Ramos (cell line): ENCODE data around the gene NDUFA11.

ENCODE experiments used
- in situ Hi-C: fragments of 300-500 bp; cut with MboI; formaldehyde crosslinking; loops from one replicate; pipeline ENCODE4 v1.14.3; 2022; ENCODE audit warnings: low sequenced_read_pairs; ENCODE audit not compliant: unreplicated experiment

NDUFA11 gene

DNA sequence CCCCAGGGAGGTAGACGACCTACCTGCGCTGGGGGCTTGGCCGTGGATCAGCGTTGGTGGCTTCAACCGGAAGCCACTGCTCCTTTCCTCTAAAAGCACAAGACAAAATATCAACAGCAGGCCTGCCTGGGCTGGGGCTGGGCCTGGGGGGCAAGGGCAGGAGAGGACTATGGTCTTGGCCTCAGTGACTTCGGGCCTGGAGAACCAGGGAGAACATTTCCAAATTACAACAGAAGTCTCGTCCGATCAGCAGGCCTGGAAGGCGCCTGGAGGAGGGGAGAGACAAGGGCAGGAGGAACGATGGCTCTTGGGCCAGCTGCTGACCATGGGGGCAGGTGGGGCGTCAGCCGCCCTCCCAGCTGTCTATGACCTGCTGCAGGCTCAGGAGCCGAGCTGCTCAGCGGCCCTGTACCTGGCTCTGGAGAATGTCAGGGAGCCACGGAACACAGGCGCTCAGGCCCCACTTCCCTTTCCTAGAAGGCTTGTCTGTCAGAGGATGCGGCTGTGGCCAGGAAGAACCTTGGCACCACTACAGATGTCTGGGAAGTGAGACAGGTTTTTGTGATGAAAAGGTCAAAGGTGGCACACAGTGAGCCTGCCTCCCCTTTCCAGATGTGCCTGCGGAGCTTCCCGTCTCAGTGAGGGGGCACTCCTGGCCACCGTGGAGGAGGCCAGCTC is 29.9 kb upstream of the NDUFA11 start:
- in situ Hi-C loops = no loop called here

- in situ Hi-C loops = no loop called here
Measured at GRCh38 chr19:5932609-5933262, 29.1 kb upstream of the NDUFA11 start.

- in situ Hi-C loops = no loop called here
Measured at GRCh38 chr19:5932146-5932545, 28.6 kb upstream of the NDUFA11 start.

GRCh38 chr19:5931251-5931650 is 27.7 kb upstream of the NDUFA11 start:
- in situ Hi-C loops = no loop called here

- in situ Hi-C loops = no loop called here
Measured at GRCh38 chr19:5929625-5930024, 26.0 kb upstream of the NDUFA11 start.

- in situ Hi-C loops = no loop called here
Measured at GRCh38 chr19:5929179-5929578, 25.6 kb upstream of the NDUFA11 start.

DNA sequence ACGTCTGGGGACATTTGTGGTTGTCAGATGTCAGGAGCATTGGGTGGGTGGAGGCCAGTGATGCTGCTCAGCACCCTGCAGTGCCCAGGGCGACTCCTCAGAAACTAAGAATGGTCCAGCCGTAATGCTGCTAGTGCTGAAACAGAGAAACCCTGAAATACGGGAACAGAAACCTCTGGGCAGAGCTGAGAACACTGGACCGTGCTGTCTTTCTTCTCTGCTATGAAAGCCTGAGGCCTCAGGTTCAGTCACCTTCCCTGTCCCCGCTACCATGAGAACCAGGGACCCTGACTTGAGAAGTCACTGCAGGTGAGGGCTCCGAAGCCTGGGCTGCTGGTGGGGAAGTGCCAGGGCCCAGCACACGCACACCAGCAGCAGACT is 23.8 kb upstream of the NDUFA11 start:
- in situ Hi-C loops = no loop called here

GRCh38 chr19:5926641-5927440 is 23.3 kb upstream of the NDUFA11 start:
- in situ Hi-C loops = no loop called here

GRCh38 chr19:5925830-5926427 is 22.3 kb upstream of the NDUFA11 start:
- in situ Hi-C loops = no loop called here

DNA sequence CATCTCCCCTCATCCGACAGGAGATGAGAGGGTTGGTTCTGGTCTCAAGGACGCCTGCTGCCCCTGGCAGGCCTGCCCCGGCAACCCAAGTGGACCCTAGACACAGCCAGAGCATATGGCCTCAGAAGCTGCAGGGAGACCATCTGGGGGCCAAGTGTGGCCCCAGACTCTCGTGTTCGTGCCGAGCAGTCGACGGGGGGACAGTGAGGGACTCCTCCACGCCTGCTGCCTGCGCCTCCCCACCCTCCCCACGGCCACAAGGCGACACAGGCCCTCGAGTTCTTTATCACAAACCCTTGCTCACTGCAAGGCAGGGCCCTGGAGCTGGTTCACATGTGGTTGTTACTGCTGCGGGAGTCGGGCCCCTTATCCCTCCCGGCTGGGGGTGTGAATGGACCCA is 19.8 kb upstream of the NDUFA11 start:
- in situ Hi-C loops = no loop called here

DNA sequence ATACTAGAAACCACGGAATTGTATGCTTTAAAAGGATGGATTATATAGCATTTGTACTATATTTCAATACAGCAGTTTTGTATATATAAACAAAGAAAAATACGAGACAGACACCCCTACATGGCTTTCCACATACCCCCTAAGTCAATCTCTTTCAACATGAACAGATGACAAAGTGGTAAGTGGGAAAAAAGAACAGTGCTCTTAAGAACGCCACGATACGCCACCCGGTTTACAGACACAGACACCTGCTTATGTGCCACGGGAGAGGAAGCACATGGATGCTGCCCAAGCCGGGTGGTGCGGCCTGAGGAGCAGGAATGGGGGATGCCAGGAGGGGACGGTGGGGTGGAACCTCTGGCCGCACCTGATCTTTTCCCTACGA is 18.6 kb upstream of the NDUFA11 start:
- in situ Hi-C loops = no loop called here

GRCh38 chr19:5921516-5922160 is 18.0 kb upstream of the NDUFA11 start:
- in situ Hi-C loops = no loop called here

- in situ Hi-C loops = no loop called here
Measured at GRCh38 chr19:5918463-5919079, 15.0 kb upstream of the NDUFA11 start.

DNA sequence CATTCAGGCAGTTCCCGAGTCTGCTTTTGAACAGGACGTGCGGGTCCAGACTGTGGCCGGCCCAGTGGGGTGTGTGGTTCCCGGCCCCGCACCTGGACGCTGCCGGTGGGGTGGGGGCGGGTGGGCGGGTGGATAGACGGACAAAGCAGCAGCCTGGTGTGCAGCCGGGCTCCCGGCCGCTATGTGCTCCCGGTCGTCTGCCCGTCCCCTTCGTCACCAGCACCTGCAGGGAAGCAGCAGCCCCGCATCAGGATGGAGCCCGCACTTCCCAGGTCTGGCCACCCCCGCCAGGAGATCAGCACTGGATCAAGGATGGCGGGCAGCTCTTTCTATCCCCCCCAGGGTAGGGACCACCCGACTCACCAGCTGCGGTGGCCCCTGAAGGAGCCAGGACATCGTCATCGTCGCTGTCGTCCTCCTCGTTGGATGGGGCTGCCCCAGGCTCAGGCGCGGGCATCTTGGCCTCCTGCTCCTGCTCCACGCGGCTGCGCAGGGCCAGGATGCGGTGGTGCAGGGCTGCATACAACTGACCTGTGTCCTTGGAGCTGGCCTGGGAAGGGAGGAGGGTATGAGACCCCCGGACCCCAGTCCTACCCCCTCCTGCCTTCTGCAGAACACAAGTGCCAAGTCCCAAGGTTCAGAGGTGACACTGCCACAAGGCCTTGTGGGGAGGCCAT is 14.0 kb upstream of the NDUFA11 start:
- in situ Hi-C loops = no loop called here

DNA sequence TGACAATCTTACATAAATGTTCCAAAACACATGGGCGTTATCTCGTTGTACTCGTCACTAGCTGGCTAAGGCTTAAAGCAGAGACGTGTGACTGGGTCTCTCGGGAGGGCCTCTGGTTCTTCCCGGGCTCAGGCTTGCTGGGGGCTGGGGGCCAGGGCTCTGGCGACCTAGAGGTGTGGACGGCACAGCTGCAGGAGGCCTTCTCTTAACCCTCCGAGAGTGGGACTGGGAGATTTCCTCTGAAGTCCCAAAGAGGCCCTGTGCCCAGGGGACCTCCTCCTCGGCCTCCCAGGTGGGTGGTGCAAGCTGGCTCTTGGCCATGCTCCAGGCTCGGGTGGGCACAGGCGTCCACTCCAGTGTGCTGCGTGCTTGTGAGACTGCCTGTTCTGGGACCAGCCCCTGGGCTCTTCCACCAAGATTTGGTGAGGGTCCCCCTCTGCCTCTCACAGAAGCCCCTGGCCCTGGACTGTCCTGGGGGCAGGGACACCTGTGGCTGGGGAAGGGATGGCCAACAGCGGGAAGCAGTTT is 12.7 kb upstream of the NDUFA11 start:
- in situ Hi-C loops = no loop called here

- in situ Hi-C loops = no loop called here
Measured at GRCh38 chr19:5915782-5916165, 12.2 kb upstream of the NDUFA11 start.

DNA sequence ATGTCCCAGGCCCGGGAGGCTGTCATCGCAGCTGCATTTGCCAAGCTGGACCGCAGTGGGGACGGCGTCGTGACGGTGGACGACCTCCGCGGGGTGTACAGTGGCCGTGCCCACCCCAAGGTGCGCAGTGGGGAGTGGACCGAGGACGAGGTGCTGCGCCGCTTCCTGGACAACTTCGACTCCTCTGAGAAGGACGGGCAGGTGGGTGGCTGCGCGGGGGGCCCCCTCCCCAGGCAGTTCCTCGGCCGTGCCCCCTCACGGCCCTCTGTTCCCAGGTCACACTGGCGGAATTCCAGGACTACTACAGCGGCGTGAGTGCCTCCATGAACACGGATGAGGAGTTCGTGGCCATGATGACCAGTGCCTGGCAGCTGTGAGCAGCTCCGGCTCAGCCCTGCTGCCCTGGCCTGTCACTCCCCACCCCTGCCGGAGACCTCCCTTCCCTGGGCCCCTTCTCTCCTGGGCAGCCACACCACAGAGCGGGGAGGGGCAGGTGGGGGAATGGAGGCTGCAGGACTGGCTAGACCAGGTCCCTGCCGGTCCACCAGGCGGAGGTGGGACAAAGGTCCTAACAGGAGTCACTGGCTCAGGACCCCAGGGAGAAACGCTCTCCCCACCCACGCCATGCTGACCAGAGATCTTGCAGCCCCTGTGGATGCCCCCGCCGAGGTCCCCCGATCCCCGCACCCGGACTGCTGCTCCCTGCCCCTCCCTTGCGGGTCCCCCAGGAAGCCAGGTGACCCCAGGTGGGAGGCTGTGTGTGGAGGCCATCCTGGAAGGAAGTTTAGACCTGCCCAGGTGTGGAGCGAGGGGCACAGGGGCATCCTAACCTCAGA is 11.6 kb upstream of the NDUFA11 start:
- in situ Hi-C loops = no loop called here

DNA sequence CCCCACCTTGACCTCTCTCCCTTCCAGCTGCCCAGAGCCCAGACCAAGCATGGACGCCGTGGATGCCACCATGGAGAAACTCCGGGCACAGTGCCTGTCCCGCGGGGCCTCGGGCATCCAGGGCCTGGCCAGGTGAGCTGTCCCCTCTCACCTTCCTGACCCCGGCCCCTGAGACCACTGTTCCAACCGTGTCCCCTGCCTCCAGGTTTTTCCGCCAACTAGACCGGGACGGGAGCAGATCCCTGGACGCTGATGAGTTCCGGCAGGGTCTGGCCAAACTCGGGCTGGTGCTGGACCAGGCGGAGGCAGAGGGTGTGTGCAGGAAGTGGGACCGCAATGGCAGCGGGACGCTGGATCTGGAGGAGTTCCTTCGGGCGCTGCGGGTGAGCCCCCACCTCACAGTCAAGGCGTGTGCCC is 10.8 kb upstream of the NDUFA11 start:
- in situ Hi-C loops = no loop called here
